GM21360 (cell line): Measurements from ENCODE around the gene KCNH6.

ENCODE experiments used
- ATAC-seq: cut with Tn5 transposase; IDR thresholded peaks from one replicate; pipeline ENCODE4 v1.9.1; 2021; ENCODE audit warnings: mild to moderate bottlenecking, moderate library complexity; ENCODE audit not compliant: unreplicated experiment

KCNH6 gene

GRCh38 chr17:63531022-63531965, 8.1 kb downstream of the KCNH6 start:
- no peak for ATAC-seq

- no peak for ATAC-seq
Measured at GRCh38 chr17:63533433-63534077, 10.4 kb downstream of the KCNH6 start.

GRCh38 chr17:63534078-63534570, 11.0 kb downstream of the KCNH6 start:
- no peak for ATAC-seq

GRCh38 chr17:63534816-63535455, 11.8 kb downstream of the KCNH6 start:
- ATAC-seq: no peak

GRCh38 chr17:63535640-63536039, 12.5 kb downstream of the KCNH6 start:
- no peak for ATAC-seq

DNA sequence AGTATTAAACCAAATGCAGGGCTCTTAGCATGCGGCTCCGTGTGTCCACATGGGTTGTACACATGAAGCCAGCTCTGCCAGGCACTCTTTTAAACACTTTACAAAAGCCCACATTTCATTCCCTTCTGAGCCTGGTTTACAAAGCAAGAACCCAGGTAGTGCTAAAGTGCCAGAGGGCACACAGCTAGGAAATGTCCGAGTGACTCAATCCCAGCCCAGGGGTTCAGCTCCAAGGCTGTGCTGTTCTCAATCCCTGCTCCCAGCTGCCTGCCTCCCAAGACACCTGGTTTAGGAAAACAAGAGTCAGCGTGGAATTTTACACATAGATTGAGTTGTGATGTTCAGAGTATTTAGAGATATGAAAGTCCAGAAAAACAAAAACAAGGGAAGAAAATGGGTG, 13.8 kb downstream of the KCNH6 start:
- no peak for ATAC-seq

DNA sequence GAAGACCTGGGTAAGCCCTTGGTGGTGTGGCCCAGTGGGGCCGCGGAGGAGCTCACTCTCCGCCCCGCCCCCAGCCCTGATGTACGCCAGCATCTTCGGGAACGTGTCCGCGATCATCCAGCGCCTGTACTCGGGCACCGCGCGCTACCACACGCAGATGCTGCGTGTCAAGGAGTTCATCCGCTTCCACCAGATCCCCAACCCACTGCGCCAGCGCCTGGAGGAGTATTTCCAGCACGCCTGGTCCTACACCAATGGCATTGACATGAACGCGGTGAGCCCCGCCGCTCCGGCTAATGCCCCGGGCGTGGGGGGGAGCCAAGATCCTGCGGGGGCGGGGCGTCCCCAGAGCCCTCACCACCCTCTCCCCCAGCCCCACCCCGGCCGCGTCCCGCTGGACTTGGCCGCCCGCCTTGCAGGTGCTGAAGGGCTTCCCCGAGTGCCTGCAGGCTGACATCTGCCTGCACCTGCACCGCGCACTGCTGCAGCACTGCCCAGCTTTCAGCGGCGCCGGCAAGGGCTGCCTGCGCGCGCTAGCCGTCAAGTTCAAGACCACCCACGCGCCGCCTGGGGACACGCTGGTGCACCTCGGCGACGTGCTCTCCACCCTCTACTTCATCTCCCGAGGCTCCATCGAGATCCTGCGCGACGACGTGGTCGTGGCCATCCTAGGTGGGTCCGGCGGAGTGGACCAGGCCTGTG, 15.0 kb downstream of the KCNH6 start:
- ATAC-seq: no peak

- no peak for ATAC-seq
Measured at GRCh38 chr17:63538693-63539595, 15.8 kb downstream of the KCNH6 start.

DNA sequence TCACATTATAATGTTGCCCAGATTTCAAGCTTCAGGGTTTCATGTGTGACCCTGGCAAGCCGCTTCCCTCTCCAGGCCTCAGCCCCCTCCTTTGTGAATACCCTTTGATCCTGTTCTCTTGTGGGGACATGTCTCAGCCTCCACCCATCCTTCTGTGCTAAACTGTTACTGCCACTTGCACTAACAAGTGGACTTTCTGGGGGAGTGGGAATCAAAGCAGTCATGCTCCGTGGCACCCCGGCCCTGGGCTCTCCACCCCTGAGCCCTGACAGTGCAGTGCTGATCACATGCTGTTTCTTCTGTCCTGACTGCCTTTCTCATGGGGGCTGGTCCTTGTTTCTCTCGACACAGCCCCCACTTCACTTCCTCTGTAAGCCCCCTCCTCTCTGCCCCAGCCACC, 17.4 kb downstream of the KCNH6 start:
- no peak for ATAC-seq

DNA sequence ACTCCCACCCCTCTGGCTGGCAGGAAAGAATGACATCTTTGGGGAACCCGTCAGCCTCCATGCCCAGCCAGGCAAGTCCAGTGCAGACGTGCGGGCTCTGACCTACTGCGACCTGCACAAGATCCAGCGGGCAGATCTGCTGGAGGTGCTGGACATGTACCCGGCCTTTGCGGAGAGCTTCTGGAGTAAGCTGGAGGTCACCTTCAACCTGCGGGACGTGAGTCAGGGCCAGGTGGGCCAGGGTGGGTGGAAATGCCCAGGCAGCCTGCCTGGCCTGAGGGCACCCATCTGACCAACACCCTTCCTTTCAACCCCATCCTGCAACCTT, 19.0 kb downstream of the KCNH6 start:
- ATAC-seq: no peak

- ATAC-seq: no peak
Measured at GRCh38 chr17:63542942-63543821, 20.0 kb downstream of the KCNH6 start.

- no peak for ATAC-seq
Measured at GRCh38 chr17:63543822-63544420, 20.8 kb downstream of the KCNH6 start.

DNA sequence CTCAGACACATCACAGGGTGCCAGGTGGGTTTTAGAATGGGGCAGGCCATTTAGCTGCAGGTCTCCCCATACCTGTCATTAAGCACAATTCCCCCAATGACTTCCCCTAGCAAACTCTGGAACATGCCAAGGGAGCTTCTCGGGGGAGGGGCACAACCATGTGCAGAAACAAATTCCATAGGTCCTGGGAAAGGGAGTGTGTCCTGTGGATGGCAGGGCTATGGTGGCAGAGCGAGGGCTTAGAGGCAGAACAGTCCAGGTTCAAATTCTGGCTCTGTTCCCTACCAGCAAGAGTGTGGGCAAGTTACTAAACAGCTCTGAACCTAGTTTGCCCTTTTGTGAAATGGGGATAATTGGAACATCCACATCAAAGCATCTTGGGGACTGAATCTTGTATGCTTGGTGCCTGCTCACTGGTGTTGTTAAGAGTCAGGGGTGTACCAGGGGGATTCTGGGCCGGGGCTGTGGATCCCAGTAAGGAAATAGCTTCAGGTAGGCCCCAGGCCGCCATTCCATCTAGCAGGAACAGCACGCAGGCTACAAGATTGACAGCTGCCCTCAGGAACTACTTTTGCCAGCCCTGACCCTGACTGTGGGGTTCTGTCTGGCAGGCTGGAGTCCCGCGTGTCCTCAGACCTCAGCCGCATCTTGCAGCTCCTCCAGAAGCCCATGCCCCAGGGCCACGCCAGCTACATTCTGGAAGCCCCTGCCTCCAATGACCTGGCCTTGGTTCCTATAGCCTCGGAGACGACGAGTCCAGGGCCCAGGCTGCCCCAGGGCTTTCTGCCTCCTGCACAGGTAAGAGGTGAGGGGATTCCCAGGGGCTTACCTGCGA, 21.5 kb downstream of the KCNH6 start:
- ATAC-seq: no peak

GRCh38 chr17:63546308-63547082, 23.3 kb downstream of the KCNH6 start:
- no peak for ATAC-seq

DNA sequence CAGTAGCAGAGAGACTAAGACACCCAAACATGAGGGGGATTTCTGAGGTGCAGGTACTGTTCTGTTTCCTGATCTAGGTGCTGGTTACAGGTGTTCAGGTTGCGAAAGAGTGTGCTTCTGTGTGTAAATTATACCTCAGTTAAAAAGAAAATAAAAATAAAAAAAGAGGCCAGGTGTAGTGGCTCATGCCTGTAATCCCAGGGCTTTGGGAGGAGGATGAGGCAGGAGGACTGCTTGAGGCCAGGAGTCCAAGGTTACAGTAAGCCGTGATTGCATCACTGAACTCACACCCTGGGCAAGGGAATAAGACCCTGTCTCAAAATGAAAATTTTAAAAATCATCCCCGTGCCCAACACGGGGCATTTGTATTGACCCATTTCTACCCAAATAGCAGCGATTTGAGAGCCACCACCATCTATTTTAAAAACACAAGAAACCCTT, 23.9 kb downstream of the KCNH6 start:
- no peak for ATAC-seq

DNA sequence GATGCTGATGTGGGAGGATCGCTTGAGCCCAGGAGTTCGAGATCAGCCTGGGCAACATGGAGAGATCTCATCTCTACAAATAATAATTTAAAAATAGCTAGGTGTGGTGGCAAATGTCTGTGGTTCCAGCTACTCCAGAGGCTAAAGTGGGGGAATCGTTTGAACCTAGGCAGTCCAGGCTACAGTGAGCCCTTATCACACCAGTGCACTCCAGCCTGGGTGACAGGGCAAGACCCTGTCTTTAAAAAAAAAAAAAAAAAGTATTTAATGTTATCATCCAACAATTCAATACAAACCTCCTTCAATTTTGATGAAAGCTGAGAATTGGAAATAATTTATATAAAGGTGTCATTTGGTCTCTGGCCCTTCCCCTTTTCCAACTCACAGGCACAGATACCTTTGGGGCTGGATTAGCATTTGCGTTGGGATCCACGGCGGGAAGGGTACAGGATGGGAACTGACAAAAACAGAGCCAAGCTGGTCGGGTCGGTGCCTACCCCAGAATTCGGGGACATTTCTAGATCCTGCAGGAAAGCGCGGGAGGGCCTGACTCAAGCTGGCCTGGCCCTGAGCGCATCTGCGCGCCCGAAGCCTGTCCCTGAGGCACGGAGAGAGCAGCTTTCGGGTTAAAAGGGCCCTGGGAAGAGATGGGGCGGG, 26.3 kb downstream of the KCNH6 start:
- peak; percentile 11 for ATAC-seq
